Measurements from ENCODE around the gene SEC22A.

DNA sequence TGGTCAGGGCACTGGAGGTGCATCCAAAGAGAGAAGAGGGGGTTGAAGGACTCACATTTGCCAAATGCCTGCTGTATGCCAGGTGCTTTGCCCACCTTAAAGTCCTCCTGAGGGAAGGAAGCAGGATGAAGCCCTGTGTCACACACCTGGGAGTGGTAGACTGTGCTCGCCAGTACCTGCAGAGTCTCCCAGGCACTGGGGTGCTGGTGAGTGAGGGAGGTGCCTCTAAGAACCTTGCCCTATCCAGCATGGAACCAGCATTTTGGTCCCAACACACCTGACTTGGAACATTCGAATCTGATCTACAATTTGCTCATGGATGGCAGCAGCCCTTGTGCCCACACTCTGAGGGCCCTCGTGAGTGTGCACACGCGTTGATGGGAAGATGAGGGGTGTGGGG, 76.7 kb downstream of the SEC22A start:
- TF ChIP-seq, protein P1, sequence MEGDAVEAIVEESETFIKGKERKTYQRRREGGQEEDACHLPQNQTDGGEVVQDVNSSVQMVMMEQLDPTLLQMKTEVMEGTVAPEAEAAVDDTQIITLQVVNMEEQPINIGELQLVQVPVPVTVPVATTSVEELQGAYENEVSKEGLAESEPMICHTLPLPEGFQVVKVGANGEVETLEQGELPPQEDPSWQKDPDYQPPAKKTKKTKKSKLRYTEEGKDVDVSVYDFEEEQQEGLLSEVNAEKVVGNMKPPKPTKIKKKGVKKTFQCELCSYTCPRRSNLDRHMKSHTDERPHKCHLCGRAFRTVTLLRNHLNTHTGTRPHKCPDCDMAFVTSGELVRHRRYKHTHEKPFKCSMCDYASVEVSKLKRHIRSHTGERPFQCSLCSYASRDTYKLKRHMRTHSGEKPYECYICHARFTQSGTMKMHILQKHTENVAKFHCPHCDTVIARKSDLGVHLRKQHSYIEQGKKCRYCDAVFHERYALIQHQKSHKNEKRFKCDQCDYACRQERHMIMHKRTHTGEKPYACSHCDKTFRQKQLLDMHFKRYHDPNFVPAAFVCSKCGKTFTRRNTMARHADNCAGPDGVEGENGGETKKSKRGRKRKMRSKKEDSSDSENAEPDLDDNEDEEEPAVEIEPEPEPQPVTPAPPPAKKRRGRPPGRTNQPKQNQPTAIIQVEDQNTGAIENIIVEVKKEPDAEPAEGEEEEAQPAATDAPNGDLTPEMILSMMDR (conservative IDR thresholded peaks at IDR 0.05; ENCODE audit: low read length) = no peak
- TF ChIP-seq EZH2phosphoT487 (IDR thresholded peaks at IDR 0.05; ENCODE audit: borderline replicate concordance) = no peak
